ENCODE results near the gene TMEM184A.

The TMEM184A gene

DNA sequence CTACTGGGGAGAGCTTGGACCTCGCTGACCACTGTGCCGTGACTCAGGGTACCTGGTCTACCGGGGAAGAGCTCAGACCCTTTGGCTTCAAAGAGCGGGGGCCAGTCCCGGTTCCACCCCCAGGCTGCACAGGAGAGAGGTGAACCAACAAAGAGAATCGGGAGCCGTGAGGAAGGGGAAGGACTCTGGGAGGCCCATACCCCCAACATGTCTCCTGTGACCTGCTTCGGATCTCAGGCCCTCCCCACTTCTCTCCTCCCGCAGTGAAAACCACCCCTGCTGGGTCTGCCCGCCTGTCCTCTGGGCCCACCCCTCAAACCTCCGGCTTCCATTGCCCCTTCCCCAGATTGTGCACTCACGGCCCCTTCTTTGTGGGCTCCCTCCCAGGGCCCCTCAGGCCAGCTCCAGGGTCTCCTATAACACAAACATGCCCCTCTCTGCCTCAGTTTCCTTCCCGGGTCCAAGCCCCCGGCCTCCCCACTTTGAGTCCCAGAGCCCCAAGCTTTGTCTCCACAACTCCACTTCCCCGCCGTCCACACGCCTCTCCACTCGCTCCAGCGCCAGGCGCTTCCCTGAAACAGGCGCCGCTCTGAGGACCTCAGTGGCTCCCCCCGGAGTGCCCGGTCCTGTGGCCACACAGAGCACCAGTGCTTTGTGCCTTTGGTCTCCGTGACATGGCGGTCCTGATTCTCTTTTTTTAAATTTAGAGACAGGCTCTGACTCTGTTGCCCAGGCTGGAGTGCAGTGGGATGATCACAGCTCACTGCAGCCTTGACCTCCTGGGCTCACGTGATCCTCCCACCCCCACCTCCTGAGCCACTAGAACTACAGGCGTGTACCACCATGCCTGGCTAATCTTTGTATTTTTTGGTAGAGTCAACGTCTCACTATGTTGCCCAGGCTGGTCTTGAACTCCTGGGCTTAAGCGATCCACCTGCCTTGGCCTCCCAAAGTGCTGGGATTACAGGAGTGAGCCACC is 44.3 kb downstream of the TMEM184A start:
- no CpG with 5 or more reads among the region's 30 CpGs for WGBS, 2 donors (ENCODE audit: extremely low coverage in 2 of 2, insufficient read length in 2 of 2, insufficient replicate concordance in 1 of 2)
- no peak overlapping the region for H3K27ac ChIP-seq (replicated peaks; ENCODE audit: low read length)
- H3K27me3 ChIP-seq (ENCODE audit: control insufficient read depth in 3 of 3, insufficient read depth in 3 of 3, low read depth in 1 of 3, low read length in 3 of 3) = no peaks in the 10 kb centered on the region
- H3K23ac ChIP-seq (ENCODE audit: low read depth, low read length, poor library complexity) = no peak overlapping the region
- H2BK15ac ChIP-seq (ENCODE audit: low read length) = no peak overlapping the region
- DNase-seq (ENCODE audit: low spot score) = no peak
- H3K18ac ChIP-seq (ENCODE audit: low read length) = peak overlapping the region; percentile 33
- H3K14ac ChIP-seq (ENCODE audit: low read length) = no peak overlapping the region
- H2BK5ac ChIP-seq (ENCODE audit: low read length) = peak overlapping the region; percentile 63
- peaks cover 2 to 7% of the 10 kb centered on the region in 2 donors for H3K4me1 ChIP-seq (ENCODE audit: control insufficient read depth in 2 of 2, insufficient read depth in 1 of 2, low read depth in 1 of 2, low read length in 2 of 2)
- no peak overlapping the region for H3K4ac ChIP-seq (ENCODE audit: low read length)
- H3K79me1 ChIP-seq (ENCODE audit: low read depth, low read length) = peaks cover 2% of the 10 kb centered on the region
- H3K36me3 ChIP-seq (replicated peaks in 1 of 2; ENCODE audit: control insufficient read depth in 2 of 2, insufficient read depth in 2 of 2, low read length in 2 of 2) = no peaks in the 10 kb centered on the region
- H2AK5ac ChIP-seq (ENCODE audit: low read depth, low read length) = peak overlapping the region; percentile 37
- no peaks in the 10 kb centered on the region for H3K9me3 ChIP-seq (replicated peaks in 1 of 2; ENCODE audit: control insufficient read depth in 2 of 2, insufficient read depth in 1 of 2, low read depth in 1 of 2, low read length in 2 of 2)
- H4K8ac ChIP-seq (ENCODE audit: low read depth, low read length) = no peak overlapping the region
- H2AFZ ChIP-seq (ENCODE audit: low read length) = peak overlapping the region; percentile 83
- no peak overlapping the region for H3K4me2 ChIP-seq (ENCODE audit: insufficient read depth, low read length, poor library complexity, severe bottlenecking)
- H3K4me3 ChIP-seq (ENCODE audit: low read length in 2 of 2) = no peak overlapping the region
- no peak overlapping the region for H4K91ac ChIP-seq (ENCODE audit: low read depth, low read length, poor library complexity)
- no peak overlapping the region for H2BK120ac ChIP-seq (ENCODE audit: low read depth, low read length)
- no peak overlapping the region for H2BK12ac ChIP-seq (ENCODE audit: low read length)
- H3K9ac ChIP-seq (ENCODE audit: low read depth, low read length, poor library complexity) = no peak overlapping the region

DNA sequence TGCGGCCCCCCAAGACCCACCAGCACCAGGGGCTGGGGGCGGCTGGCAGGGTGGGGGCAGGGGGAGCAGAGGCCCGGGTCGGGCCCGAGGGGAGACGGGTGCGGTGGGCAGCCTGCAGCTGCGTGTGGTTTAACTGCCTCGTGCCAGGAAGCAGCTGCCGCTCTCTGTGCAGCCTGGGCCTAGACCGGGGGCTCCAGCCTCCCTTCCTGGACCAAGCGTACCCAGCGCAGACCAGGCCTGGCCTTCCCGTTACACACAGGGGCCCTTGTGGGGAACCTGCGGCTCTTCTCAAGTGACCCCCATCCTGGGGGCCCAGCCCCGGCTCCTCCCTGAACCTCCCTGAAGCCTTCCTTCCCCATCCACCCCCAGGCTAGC is 45.2 kb downstream of the TMEM184A start:
- H3K4me2 ChIP-seq (ENCODE audit: insufficient read depth, low read length, poor library complexity, severe bottlenecking) = no peak overlapping the region
- peak overlapping the region; percentile 26 for H2BK12ac ChIP-seq (ENCODE audit: low read length)
- H3K4ac ChIP-seq (ENCODE audit: low read length) = no peak overlapping the region
- H3K36me3 ChIP-seq (replicated peaks in 1 of 2; ENCODE audit: control insufficient read depth in 2 of 2, insufficient read depth in 2 of 2, low read length in 2 of 2) = no peaks in the 10 kb centered on the region
- H3K27ac ChIP-seq (replicated peaks; ENCODE audit: low read length) = no peak overlapping the region
- H3K27me3 ChIP-seq (ENCODE audit: control insufficient read depth in 3 of 3, insufficient read depth in 3 of 3, low read depth in 1 of 3, low read length in 3 of 3) = no peaks in the 10 kb centered on the region
- H2AFZ ChIP-seq (ENCODE audit: low read length) = peak overlapping the region; percentile 83
- peak overlapping the region; percentile 1 for H2AK5ac ChIP-seq (ENCODE audit: low read depth, low read length)
- no peak overlapping the region for H3K23ac ChIP-seq (ENCODE audit: low read depth, low read length, poor library complexity)
- WGBS, 2 donors (ENCODE audit: extremely low coverage in 2 of 2, insufficient read length in 2 of 2, insufficient replicate concordance in 1 of 2) = no CpG with 5 or more reads among the region's 16 CpGs
- H3K9me3 ChIP-seq (replicated peaks in 1 of 2; ENCODE audit: control insufficient read depth in 2 of 2, insufficient read depth in 1 of 2, low read depth in 1 of 2, low read length in 2 of 2) = no peaks in the 10 kb centered on the region
- H4K91ac ChIP-seq (ENCODE audit: low read depth, low read length, poor library complexity) = no peak overlapping the region
- DNase-seq (ENCODE audit: low spot score) = no peak
- H2BK5ac ChIP-seq (ENCODE audit: low read length) = peak overlapping the region; percentile 63
- no peak overlapping the region for H4K8ac ChIP-seq (ENCODE audit: low read depth, low read length)
- H3K9ac ChIP-seq (ENCODE audit: low read depth, low read length, poor library complexity) = no peak overlapping the region
- no peak overlapping the region for H2BK15ac ChIP-seq (ENCODE audit: low read length)
- no peaks in the 10 kb centered on the region for H3K79me1 ChIP-seq (ENCODE audit: low read depth, low read length)
- no peak overlapping the region for H3K14ac ChIP-seq (ENCODE audit: low read length)
- H2BK120ac ChIP-seq (ENCODE audit: low read depth, low read length) = no peak overlapping the region
- H3K4me3 ChIP-seq (ENCODE audit: low read length in 2 of 2) = no peak overlapping the region
- no peak overlapping the region for H3K18ac ChIP-seq (ENCODE audit: low read length)
- H3K4me1 ChIP-seq (ENCODE audit: control insufficient read depth in 2 of 2, insufficient read depth in 1 of 2, low read depth in 1 of 2, low read length in 2 of 2) = peaks cover 3 to 12% of the 10 kb centered on the region in 2 donors

DNA sequence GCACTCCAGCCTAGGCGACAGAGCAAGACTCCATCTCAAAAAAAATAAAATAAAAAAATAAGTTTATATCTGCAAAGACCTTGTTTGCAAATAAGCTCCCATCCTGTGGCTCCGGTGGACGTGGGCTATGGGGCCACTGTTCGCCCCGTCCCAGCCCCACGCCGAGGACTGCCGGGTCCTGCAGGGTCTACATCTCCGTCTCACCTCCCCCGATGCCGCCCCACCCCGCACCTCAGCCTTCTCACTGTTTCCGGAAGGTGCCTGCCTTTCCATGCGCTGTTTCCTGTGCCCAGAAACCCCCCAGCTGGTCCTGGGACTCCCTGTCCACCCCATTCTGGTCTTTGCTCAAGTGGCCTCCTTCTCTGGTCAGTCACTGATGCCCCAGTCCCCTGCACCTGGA is 46.8 kb downstream of the TMEM184A start:
- H3K27me3 ChIP-seq (ENCODE audit: control insufficient read depth in 3 of 3, insufficient read depth in 3 of 3, low read depth in 1 of 3, low read length in 3 of 3) = no peaks in the 10 kb centered on the region
- no peak overlapping the region for H2BK5ac ChIP-seq (ENCODE audit: low read length)
- H2BK120ac ChIP-seq (ENCODE audit: low read depth, low read length) = no peak overlapping the region
- DNase-seq (ENCODE audit: low spot score) = no peak
- H3K9me3 ChIP-seq (replicated peaks in 1 of 2; ENCODE audit: control insufficient read depth in 2 of 2, insufficient read depth in 1 of 2, low read depth in 1 of 2, low read length in 2 of 2) = no peaks in the 10 kb centered on the region
- H3K4me1 ChIP-seq (ENCODE audit: control insufficient read depth in 2 of 2, insufficient read depth in 1 of 2, low read depth in 1 of 2, low read length in 2 of 2) = peaks cover 3 to 13% of the 10 kb centered on the region in 2 donors
- H3K4me2 ChIP-seq (ENCODE audit: insufficient read depth, low read length, poor library complexity, severe bottlenecking) = no peak overlapping the region
- no peak overlapping the region for H3K4me3 ChIP-seq (ENCODE audit: low read length in 2 of 2)
- H2BK15ac ChIP-seq (ENCODE audit: low read length) = no peak overlapping the region
- no peak overlapping the region for H2AFZ ChIP-seq (ENCODE audit: low read length)
- H3K23ac ChIP-seq (ENCODE audit: low read depth, low read length, poor library complexity) = no peak overlapping the region
- H4K91ac ChIP-seq (ENCODE audit: low read depth, low read length, poor library complexity) = no peak overlapping the region
- H3K9ac ChIP-seq (ENCODE audit: low read depth, low read length, poor library complexity) = no peak overlapping the region
- H3K18ac ChIP-seq (ENCODE audit: low read length) = no peak overlapping the region
- no CpG with 5 or more reads among the region's 14 CpGs for WGBS, 2 donors (ENCODE audit: extremely low coverage in 2 of 2, insufficient read length in 2 of 2, insufficient replicate concordance in 1 of 2)
- no peaks in the 10 kb centered on the region for H3K36me3 ChIP-seq (replicated peaks in 1 of 2; ENCODE audit: control insufficient read depth in 2 of 2, insufficient read depth in 2 of 2, low read length in 2 of 2)
- H3K27ac ChIP-seq (replicated peaks; ENCODE audit: low read length) = no peak overlapping the region
- H3K4ac ChIP-seq (ENCODE audit: low read length) = peak overlapping the region; percentile 66
- H3K79me1 ChIP-seq (ENCODE audit: low read depth, low read length) = no peaks in the 10 kb centered on the region
- no peak overlapping the region for H2BK12ac ChIP-seq (ENCODE audit: low read length)
- H3K14ac ChIP-seq (ENCODE audit: low read length) = no peak overlapping the region
- H2AK5ac ChIP-seq (ENCODE audit: low read depth, low read length) = peak overlapping the region; percentile 43
- no peak overlapping the region for H4K8ac ChIP-seq (ENCODE audit: low read depth, low read length)

GRCh38 chr7:1508277-1508758 is 47.7 kb downstream of the TMEM184A start:
- Histone ChIP-seq H3K9ac (ENCODE audit: low read depth, low read length, poor library complexity) (peak overlapping the region; percentile 12), H2BK12ac (ENCODE audit: low read length) (no peak overlapping the region)
- no peak for DNase-seq (ENCODE audit: low spot score)

More at GRCh38 chr7:1508277-1508758, 47.7 kb downstream of the TMEM184A start:
- no peak overlapping the region for H3K18ac ChIP-seq (ENCODE audit: low read length)
- H3K27ac ChIP-seq (replicated peaks; ENCODE audit: low read length) = no peak overlapping the region
- no peaks in the 10 kb centered on the region for H3K9me3 ChIP-seq (replicated peaks in 1 of 2; ENCODE audit: control insufficient read depth in 2 of 2, insufficient read depth in 1 of 2, low read depth in 1 of 2, low read length in 2 of 2)
- no peak overlapping the region for H3K4me2 ChIP-seq (ENCODE audit: insufficient read depth, low read length, poor library complexity, severe bottlenecking)
- no peak overlapping the region for H4K8ac ChIP-seq (ENCODE audit: low read depth, low read length)
- H2BK15ac ChIP-seq (ENCODE audit: low read length) = no peak overlapping the region
- H2BK120ac ChIP-seq (ENCODE audit: low read depth, low read length) = no peak overlapping the region
- H2AFZ ChIP-seq (ENCODE audit: low read length) = no peak overlapping the region
- no peaks in the 10 kb centered on the region for H3K27me3 ChIP-seq (ENCODE audit: control insufficient read depth in 3 of 3, insufficient read depth in 3 of 3, low read depth in 1 of 3, low read length in 3 of 3)
- peaks cover 7% of the 10 kb centered on the region for H3K79me1 ChIP-seq (ENCODE audit: low read depth, low read length)
- H3K4me3 ChIP-seq (ENCODE audit: low read length in 2 of 2) = no peak overlapping the region
- no peak overlapping the region for H3K14ac ChIP-seq (ENCODE audit: low read length)
- no peak overlapping the region for H2BK5ac ChIP-seq (ENCODE audit: low read length)
- no peak overlapping the region for H4K91ac ChIP-seq (ENCODE audit: low read depth, low read length, poor library complexity)
- H3K36me3 ChIP-seq (replicated peaks in 1 of 2; ENCODE audit: control insufficient read depth in 2 of 2, insufficient read depth in 2 of 2, low read length in 2 of 2) = no peaks in the 10 kb centered on the region
- H3K4ac ChIP-seq (ENCODE audit: low read length) = no peak overlapping the region
- no CpG with 5 or more reads among the region's 10 CpGs for WGBS, 2 donors (ENCODE audit: extremely low coverage in 2 of 2, insufficient read length in 2 of 2, insufficient replicate concordance in 1 of 2)
- H3K23ac ChIP-seq (ENCODE audit: low read depth, low read length, poor library complexity) = no peak overlapping the region
- H3K4me1 ChIP-seq (ENCODE audit: control insufficient read depth in 2 of 2, insufficient read depth in 1 of 2, low read depth in 1 of 2, low read length in 2 of 2) = peaks cover 5 to 11% of the 10 kb centered on the region in 2 donors
- H2AK5ac ChIP-seq (ENCODE audit: low read depth, low read length) = no peak overlapping the region

Data from neuronal stem cell (in vitro differentiated cells).